Stimulated activated CD8-positive, alpha-beta memory T cell treated with anti-CD3 and anti-CD28 coated beads, Interleukin-15, amount 100 ng/mL, for 4 hours (primary cell): ENCODE data around the gene ERC2.

Experiments used
- DNase-seq, 2 donors: peaks; one replicate each; pipeline ENCODE4 v3.0.0-alpha.2; 2020; ENCODE audit warnings: low read depth in 2 of 2

The ERC2 gene

DNA sequence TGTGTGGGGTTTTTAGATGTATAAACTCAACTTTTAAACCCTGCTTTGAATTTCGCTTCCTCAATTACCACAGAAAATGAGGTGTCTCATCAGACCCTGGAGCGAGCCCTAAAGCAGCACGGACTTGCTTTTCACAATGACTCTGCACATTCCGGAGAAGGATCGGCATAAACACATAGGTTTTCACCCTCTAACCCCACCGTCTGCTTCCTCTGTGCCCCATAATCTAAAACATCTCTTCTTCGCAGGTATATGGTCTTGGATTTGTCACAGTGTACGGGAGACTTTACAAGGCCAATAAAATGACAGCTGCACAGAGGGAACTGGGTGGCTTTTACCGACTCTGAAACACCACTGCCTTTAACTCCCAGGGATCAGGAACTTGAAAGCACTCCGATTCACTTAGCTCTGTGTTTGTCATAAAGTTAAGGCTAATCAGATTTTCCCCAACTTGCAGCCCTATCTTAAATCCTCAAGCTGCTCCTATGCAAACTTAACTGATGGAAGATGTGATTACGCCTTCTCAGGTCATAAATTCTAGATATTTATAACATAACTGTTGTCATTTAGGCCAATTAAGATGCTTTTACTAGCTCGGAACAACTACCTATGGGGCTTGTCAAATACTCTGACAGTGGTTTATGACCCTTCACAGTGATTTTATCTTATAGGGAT, 847.8 kb downstream of the ERC2 start:
- no peak for DNase-seq

DNA sequence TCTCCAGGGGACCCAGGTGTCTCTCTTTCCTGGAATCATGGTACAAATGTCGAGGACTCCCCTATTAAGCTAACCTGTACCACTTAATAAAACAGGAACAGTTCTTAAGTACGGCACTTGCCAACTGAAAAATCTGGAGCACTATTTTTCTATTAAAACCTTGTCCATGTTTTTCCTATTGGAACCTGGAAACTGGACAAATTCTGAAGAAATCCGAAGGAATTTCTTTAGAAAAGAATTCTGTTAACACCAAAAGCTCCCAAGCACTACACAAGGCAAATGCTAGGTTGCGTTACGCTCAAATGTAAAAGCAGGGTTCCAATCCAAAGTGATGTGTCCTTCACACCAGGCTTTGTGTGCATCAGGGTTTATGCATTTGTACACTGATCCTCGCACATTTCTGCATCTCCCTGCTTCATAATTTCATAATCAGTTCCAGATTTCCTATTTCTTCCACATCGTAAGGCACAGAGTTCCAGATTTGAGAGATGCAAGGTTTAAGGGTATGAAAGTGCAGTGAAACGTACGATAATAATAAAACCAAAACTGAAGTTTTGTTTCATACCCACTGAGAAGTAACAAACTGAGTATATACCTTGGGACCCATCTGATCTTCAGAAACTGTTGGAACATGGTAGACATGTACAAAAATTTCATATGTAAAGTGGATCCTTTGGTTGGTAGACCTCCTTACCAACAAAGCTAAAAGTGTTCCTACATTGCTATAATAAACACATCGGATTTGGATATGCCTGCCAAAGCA, 849.0 kb downstream of the ERC2 start:
- DNase-seq = no peak

DNA sequence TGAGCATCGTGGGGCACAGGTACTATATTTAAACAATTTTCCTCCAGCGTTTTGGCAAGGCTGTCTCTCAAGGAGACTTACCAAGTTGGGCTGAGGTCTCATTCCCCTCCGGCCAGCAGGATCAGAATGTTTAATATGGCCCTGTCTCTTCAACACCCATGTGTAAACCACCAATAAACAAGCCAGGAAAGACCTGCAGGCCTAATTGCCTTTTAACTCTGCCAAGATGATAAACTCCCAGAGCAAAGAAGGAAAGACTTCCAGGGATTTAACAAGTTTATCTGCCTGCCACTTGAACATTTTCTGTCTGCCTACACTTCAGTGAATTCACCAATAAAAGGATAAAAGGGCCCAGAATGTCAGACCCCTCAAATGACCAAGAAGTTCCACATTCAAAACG, 850.9 kb downstream of the ERC2 start:
- no peak for DNase-seq

DNA sequence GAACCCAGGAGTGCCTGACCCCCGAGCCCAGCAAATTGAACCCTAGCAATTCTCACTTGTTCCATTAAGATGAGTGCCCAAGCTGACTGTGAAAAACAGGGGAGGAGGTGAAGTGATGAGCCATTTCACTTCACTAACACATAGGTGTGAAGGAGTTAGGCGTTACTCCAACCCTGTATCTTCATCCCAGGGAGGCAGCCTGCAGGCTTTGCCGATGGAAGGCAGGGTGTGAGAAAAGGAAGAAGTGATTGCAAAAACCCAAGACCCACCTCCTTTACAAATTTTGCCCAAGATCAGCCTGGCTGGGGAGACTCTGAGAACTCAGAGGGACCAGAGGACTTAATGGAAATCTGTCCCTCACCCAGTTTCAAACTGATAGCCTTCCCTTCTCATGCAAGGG, 851.5 kb downstream of the ERC2 start:
- DNase-seq = no peak

DNA sequence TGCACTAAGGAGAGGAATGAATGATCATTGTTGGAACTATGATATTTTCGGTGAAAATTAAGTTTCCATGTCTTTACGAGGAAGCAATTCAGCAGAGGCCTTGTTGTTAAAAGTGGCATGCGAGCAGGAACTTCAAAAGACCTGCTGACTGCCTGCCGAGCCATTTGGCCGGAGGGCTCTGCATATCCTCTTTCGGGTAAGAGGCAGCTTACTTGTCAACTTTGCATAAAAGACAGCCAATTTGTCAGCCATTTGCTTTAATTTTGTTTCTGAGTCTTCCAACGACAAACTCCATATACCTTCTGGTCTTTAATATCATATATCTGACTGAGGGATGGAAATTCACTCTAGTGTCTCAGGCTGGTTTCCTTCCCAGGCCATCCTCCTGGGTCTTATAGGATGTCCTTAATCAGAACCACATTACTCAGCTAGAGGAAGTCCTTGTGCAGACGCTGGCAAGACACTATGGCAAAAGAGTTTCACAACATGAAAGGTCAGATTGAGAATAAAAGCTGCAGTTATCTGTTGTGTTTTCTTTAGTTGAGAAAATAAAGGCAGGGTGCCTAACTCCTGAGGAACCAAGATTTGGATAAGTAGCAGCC, 852.5 kb downstream of the ERC2 start:
- no peak for DNase-seq

DNA sequence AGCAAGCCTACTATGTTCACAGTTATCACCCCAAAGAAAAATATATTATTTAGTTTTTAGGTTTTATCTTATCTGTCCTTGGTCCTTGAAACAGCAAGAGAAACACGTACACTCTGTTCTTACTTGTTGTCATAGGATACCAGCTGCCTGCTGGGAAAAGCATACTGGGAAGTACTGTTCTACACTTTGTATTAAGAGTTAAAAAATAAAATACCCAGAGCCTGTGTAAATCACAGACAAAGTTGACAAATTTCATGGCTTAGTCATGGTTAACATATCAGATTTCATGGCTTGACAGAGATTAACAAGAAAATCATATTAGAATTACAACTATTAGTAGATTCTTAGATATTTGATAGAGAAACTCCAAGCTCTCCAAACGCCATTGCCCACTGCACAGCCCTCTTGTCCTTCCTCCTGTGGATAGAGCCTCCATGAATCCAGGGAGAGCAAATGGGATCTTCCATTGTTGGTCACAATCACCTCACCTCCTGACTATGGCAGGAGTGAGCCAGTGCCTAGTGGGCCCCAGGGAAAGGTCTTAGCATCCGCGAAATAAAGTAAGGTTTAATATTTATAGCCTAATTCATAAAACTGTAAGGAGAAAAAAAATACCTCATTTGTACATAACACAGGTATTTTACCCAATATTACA, 853.1 kb downstream of the ERC2 start:
- DNase-seq = no peak

DNA sequence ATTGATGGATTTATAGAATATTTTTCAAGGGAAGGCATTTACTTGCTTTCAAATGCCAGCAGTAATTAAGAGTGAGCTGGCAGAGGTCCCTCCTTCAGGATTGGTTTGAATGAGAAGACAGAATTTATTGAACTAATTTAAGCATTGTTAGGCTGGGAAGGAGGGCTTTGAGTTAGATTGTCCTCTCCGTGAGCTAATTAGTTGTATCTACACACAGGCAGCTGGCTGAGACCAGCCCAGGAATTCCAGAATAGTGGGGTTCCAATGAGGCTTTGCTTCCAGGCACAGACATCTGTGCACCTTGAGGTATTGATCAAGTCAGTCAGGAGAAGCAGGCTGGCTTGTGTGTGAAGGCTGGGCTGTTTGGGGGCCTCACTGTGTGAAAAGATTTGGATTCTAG, 857.1 kb downstream of the ERC2 start:
- DNase-seq = no peak

DNA sequence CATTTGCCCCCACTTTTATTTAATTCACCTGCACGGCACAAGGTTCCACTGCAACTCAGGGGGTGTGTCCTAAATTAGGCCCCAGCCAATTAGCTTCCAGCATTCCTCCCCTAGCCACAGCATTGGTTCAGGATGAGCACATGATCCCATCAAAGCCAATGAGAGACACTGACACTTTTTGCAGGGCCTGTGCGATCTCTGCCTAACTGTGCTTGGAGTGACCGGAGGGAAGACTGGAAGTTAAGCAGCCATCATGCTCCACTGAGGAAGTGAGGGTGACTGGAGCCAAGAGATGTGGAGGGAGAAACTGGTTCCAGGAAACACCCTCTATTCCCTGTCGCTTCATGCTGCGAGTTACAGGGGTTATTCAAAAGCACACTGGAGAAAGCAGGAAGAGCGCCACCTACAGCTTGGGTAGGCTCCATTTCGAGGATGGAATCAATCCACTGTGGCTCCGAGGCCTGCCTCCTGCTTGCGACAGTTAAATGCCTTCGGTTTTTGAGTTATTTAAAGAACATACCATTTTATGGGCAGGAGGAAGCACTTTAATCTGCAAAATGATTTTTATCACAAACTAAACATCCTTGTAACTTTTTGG, 858.9 kb downstream of the ERC2 start:
- DNase-seq = no peak

DNA sequence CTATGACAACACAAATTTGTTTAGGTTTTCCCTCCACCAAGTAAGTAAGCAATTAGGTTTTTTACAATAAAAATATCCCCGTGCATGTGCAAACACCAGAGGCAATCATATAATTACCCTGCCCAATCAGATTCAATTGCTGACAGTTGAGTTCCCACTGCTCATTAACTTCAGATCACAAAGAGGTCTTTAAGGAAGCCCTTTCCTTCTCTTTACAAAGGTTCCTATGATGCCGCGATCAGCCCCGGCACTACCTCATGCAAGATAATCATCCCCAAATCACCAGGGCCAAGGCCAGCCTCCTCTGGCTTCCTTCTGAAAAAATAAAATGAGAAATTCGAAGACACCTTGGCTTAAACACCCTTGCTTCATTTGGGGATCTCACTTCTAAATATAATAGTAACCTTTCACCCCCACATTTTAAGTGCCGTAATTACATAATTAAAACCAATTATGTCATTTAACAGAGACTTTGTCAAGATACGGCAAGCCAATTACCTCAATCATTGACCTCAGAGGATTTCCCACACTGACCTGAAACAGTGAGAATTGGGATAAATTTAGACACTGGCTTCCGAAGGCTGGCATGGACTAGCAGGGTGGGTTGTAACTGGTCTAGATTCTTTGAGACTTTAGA, 859.8 kb downstream of the ERC2 start:
- DNase-seq = no peak

DNA sequence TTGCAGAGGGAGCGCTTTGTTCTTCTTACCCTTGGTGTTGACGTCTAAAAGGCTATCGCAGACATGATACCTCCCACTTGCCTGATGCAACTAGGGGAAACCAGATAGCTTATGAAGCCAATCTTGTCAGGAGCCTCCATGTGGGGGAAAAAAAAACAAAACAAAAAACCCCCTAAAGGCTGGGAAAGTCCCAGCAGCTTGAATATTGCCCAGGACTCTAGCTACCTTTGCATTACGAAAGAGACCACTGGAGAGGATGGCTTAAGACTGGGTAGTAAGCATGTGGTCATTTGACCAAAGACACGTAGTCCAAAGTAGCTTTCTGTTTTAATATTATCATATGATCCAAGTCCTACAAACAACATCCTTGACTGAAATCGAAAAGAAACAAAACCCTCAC, 860.4 kb downstream of the ERC2 start:
- DNase-seq = no peak

DNA sequence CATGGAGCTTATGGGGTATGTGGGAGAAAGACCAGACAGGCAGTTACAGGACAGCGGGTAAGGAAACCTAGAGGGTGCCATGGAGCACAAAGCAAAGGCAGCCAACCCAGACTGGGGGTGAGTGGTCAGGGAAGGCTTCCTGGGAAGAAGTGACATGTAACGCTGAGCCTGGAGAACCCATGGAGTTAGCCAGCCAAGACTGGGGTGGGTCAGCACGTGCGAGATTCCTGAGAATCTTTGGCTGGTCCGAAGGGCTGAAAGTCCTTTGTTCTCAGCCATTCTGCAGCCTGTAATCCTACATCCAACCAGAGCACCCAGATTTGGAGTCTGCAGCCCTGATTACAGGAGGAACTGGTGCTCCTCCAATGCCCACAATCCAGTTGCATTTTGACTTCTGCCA, 861.1 kb downstream of the ERC2 start:
- DNase-seq = no peak

DNA sequence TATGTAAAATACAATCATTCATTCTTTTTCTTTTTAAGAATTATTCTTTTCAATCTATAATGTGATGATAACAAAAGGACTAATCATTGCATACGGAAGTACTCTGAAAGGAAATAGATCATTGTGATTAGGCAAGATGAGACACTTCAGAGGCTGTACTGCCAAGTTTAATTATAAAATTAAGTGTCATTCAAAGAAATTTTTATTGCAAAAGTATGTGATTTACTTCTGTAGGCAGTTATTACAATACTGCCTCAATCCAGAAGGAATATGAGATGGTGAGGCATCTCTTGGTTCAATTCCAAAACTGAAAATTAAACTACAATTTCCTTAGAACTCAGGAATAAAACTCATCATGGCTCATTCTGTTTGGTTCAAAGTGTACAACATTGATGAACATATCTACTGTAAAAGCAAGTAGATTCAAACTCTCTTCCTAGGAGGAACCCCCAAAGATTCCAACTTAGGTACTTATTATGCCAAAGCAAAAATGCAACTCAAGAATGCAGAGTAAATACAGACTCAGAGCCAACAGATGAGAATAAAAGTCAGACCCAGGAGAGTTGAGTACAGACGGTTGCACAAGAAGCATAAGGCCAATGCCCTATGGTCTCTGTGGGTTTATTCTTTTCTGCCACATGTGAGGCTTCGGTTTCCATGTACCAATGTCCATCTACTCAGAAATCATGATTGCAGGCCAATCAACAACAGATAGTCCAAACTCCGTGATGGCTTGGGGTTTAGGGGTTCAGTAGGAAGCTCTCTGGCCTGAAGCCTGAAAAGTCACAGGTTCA, 862.6 kb downstream of the ERC2 start:
- no peak for DNase-seq

DNA sequence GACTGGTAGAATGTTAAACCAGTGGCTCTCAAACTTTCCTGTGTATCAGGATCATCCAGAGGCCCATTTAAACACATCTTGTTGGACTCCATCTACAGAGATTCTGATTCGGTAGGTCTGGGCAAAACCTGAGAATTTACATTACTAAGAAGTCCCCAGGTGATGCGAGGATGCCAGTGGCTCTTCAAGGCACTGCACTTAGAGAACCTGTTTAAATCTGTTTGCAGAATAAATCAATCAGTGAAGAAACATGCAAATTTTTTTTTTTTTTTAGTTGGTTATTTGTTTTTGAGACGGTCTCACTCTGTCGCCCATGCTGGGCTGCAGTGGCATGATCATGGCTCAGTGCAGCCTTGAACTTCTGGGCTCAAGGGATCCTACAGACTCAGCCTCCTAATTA, 863.4 kb downstream of the ERC2 start:
- no peak for DNase-seq

DNA sequence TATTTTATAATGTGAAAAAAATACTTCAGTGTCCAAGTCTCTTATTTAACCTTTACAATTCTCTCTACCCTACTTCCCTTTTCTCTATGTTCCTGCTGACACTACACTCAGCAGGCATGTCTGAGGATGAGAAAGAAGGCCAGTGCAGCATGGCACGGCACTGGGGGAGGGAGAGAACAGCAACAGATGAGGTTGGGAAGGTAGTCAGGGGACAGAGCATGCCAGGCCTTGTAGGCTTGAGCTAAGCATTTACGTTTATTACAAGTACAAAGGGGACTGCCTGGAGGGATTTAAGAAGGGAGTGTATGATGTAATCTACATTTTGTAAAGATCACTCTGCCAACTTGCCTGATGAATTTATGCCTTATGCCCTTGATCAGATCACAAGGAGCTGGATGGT, 863.9 kb downstream of the ERC2 start:
- no peak for DNase-seq

DNA sequence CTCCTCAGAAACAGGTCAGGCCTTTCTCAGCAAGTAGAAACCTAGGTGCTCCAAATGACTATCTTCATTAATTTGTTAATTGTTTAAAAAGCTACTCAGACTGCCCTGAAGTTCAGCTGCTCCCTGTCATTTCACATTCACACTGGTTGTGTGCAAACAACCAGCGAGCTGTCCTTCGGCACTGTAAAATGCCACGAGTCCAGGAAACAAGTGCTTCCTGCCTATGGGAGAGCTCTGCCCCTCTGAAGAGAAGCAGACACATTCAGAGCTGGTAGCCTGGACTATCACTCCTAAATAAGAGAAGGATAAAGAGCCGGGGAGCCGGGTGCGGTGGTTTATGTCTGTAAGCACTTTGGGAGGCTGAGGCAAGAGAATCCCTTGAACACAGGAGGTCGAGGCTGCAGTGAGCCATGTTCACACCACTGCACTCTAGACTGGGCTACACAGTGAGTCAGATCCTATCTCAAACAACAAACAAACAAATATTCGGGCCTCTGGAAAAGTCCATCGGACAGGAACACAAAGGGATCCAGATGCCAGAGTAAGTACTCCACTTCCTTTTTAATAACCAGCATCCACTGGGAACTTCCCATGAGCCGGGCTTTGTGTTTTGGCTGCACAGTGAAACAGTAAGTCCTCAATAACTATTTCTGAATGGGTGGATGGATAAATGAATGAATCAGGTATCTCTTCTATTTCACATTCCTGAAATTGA, 866.7 kb downstream of the ERC2 start:
- no peak for DNase-seq

DNA sequence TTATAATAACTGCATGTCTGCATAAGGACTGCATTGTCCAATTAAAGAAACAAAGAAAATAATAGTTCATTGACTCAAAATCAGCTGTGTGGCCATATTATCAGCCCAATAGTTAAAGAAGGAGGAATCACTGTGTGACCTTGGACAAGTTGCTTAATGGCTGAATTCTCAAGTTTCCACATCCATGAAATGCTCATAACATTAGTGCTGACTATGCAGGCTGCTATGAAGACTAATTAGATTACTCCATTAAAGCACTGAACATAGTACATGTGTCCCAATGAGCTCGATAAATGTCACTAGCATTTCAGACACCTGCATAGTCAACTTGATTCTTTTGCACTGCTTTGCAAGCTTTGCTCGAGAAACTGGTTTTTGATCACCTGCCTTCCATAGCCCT, 870.0 kb downstream of the ERC2 start:
- no peak for DNase-seq

DNA sequence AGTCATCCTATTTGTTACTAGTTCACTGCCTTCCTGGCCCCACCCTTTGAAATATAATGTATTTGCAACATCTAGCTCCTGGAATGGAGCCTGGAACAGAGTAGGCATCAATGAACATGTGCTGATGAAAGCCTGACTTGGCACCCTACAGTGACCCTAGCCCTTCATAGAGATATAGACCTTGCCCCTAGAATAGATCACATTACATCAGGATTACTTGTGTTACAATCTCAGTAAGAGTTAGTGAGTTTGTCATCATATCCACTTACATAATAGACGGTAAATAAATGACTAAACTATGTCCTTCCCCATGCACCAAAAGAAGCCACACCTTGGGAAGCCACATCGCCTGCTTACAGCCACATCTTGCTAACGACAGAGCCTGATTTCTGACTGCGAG, 870.6 kb downstream of the ERC2 start:
- no peak for DNase-seq

DNA sequence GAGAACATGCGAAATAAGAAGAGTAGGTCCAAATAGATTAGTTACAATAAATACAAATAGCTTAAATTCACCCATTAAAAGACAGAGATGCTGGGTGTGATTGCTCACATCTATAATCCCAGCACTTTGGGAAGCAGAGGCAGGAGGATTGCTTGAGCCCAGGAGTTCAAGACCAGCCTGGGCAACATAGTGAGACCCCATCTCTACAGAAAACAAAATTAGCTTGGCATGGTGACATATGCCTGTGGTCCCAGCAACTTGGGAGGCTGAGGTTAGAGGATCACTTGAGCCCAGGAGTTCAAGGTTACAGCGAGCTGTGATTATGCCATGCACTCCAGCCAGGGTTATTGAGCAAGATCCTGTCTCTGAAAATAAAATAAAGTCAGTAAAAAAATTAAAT, 872.1 kb downstream of the ERC2 start:
- DNase-seq = no peak

DNA sequence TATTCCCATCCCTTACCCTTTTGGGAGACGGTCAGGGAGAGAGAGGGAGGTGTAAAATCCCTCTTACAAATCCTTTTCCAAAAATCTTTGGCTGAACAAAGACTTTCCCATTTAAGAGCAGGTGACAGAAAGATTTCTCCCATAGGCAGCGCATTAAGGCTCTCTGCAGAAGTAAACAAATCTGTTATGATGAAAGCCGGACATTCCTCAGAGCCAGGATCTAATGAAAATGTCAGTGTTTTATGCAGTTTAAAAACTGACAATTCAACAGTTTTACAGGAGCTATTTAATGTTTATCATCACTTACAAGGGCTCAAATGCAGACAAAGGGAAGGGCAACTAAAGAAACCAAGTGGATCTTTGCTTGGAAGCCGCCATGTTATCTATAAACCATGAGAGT, 872.8 kb downstream of the ERC2 start:
- DNase-seq = no peak

DNA sequence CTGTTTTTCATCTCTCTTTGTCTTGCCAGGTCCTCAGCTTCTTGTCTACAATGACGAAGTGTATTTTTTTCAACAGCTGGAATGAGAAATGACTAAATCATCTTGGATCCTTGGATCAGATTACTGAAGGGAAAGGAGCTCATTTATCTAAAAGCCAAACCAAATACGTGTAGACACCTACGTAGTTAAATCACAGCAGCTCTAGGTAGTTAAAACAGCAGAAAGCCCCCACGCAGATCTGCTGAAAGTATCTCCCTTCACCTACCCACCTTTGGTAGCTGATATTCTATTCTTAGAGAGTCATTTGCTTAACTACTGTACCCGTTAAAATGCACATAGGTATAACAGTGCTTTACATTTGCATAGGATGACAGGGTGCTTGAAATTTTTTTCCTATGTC, 875.7 kb downstream of the ERC2 start:
- no peak for DNase-seq
